H1 (cell line): ENCODE measurements around the gene NELFCD.

Experiments
- ATF2 ChIP-seq: IDR thresholded peaks from 2 replicates; pipeline ENCODE4 v1.6.1; 2012; ENCODE audit warnings: low read length, inconsistent platforms
- CBX8 ChIP-seq: fragments of 300-800, 300-1000 bp; sonication (generic); IDR thresholded peaks from 2 replicates; pipeline ENCODE4 v1.7.1; 2016; ENCODE audit warnings: low read depth, low read length, borderline replicate concordance
- CTBP2 ChIP-seq: IDR thresholded peaks from 2 replicates; pipeline ENCODE4 v1.7.0; 2011; ENCODE audit warnings: borderline replicate concordance, mild to moderate bottlenecking, moderate library complexity, mixed read lengths, low read length; ENCODE audit not compliant: insufficient read depth, insufficient read length
- CTCF ChIP-seq, 3 experiments: IDR thresholded peaks; 1 replicate in 2 of 3; 2 replicates in 1 of 3; pipeline versions ENCODE4 v1.5.1 to v1.6.1; 2011; ENCODE audit warnings: low read length in 3 of 3, mild to moderate bottlenecking in 3 of 3, inconsistent platforms in 2 of 3, low read depth in 1 of 3, moderate library complexity in 1 of 3; ENCODE audit not compliant: insufficient read depth in 1 of 3; ENCODE audit errors: control extremely low read depth in 1 of 3
- EP300 ChIP-seq, 2 experiments: IDR thresholded peaks; 1 replicate in 1 of 2; 2 replicates in 1 of 2; pipeline ENCODE4 v1.6.1; 2011 to 2012; ENCODE audit warnings: low read depth in 2 of 2, low read length in 2 of 2, mild to moderate bottlenecking in 2 of 2, borderline replicate concordance in 1 of 2, inconsistent platforms in 1 of 2, moderate library complexity in 1 of 2
- HDAC2 ChIP-seq, 2 experiments: fragments of 300-600 bp in 1 of 2; sonication (generic) in 1 of 2; IDR thresholded peaks; 2 replicates each; pipeline ENCODE4 v1.6.1; 2011 to 2012; ENCODE audit warnings: low read depth in 2 of 2, low read length in 2 of 2, mild to moderate bottlenecking in 2 of 2, moderate library complexity in 2 of 2, borderline replicate concordance in 1 of 2, inconsistent platforms in 1 of 2
- KDM1A ChIP-seq: fragments of 200-600, 300-600 bp; sonication (generic); IDR thresholded peaks from 2 replicates; pipeline ENCODE4 v1.7.1; 2016; ENCODE audit warnings: mild to moderate bottlenecking, low read length, borderline replicate concordance
- MAFK ChIP-seq: IDR thresholded peaks from 2 replicates; pipeline ENCODE4 v1.6.1; 2012; ENCODE audit warnings: low read depth, mild to moderate bottlenecking, improper control_type of control experiment, low read length
- SP1 ChIP-seq: IDR thresholded peaks from 2 replicates; pipeline ENCODE4 v1.6.1; 2011; ENCODE audit warnings: low read depth, low read length

GRCh38 chr20:59033616-59034165, 52.6 kb downstream of the NELFCD start:
- TF ChIP-seq CTBP2: no peak
- no peak for TF ChIP-seq CTCF (IDR thresholded peaks at IDR 0.05; ENCODE audit: control extremely low read depth in 1 of 3, insufficient read depth in 1 of 3, low read depth in 1 of 3, low read length in 3 of 3)
- TF ChIP-seq SP1: no peak
- TF ChIP-seq ATF2: no peak
- no peak for TF ChIP-seq CBX8
- no peak for TF ChIP-seq MAFK
- TF ChIP-seq HDAC2 (IDR thresholded peaks at IDR 0.05; ENCODE audit: borderline replicate concordance in 1 of 2, low read depth in 2 of 2, low read length in 2 of 2): no peak
- TF ChIP-seq EP300 (IDR thresholded peaks at IDR 0.05; ENCODE audit: borderline replicate concordance in 1 of 2, low read depth in 2 of 2, low read length in 2 of 2): no peak
- no peak for TF ChIP-seq KDM1A
